ENCODE results near the gene EED. TPM values are rescaled to one million over a fixed set of nuclear protein-coding genes. Genes with fewer than 3 reads are reported as not detected.

Gene EED
- total RNA-seq = 14.5 TPM
- long read RNA-seq, transcript EED-201 (12 exons, 2,223 nt) = major isoform, 18 of 32 reads
- long read RNA-seq, partial matches to known transcripts = 1 of 32 reads
- long read RNA-seq, other reads (novel, unspliced or antisense) = 12 of 32 reads

GRCh38 chr11:86244522-86245368, at the start of gene EED:
EED (plus strand) TSS chr11:86244753; CDS start chr11:86245230, 477 bp downstream.
- intact Hi-C loops (cut with micrococcal nuclease) = no loop called here
- DNase-seq = peak; percentile 97
- ATAC-seq = peak; percentile 97

GRCh38 chr11:86194998-86195397, 49.6 kb upstream of the EED start:
- ATAC-seq = no peak
- DNase-seq = no peak
- intact Hi-C loops (cut with micrococcal nuclease) = loop anchor here (2.0 kb wide), 1 partner anchor 128 kb away; no protein-coding TSS in a partner anchor

- ATAC-seq = no peak
- DNase-seq = no peak
- intact Hi-C loops (cut with micrococcal nuclease) = no loop called here
Measured at GRCh38 chr11:86196085-86196696, 48.4 kb upstream of the EED start.

- no peak for ATAC-seq
- DNase-seq = no peak
- intact Hi-C loops (cut with micrococcal nuclease) = no loop called here
Measured at GRCh38 chr11:86196913-86197312, 47.6 kb upstream of the EED start.

GRCh38 chr11:86197448-86197847, 47.1 kb upstream of the EED start:
- intact Hi-C loops (cut with micrococcal nuclease) = no loop called here
- ATAC-seq = no peak
- DNase-seq = no peak

GRCh38 chr11:86198139-86198538, 46.4 kb upstream of the EED start:
- DNase-seq = no peak
- no peak for ATAC-seq
- intact Hi-C loops (cut with micrococcal nuclease) = no loop called here

- ATAC-seq (no peak), DNase-seq (no peak)
- intact Hi-C loops (cut with micrococcal nuclease) = no loop called here
Measured at GRCh38 chr11:86199354-86199753, 45.2 kb upstream of the EED start.

- ATAC-seq = no peak
- intact Hi-C loops (cut with micrococcal nuclease) = no loop called here
- DNase-seq = no peak
Measured at GRCh38 chr11:86201371-86201884, 43.1 kb upstream of the EED start.

- intact Hi-C loops (cut with micrococcal nuclease) = no loop called here
- no peak for DNase-seq
- peak; percentile 51 for ATAC-seq
Measured at GRCh38 chr11:86202013-86202336, 42.6 kb upstream of the EED start.

GRCh38 chr11:86204356-86204755, 40.2 kb upstream of the EED start:
- DNase-seq (no peak), ATAC-seq (no peak)
- intact Hi-C loops (cut with micrococcal nuclease) = no loop called here

- ATAC-seq (no peak), DNase-seq (no peak)
- intact Hi-C loops (cut with micrococcal nuclease) = no loop called here
Measured at GRCh38 chr11:86205421-86206336, 38.9 kb upstream of the EED start.

GRCh38 chr11:86206337-86206695, 38.2 kb upstream of the EED start:
- ATAC-seq (no peak), DNase-seq (no peak)
- intact Hi-C loops (cut with micrococcal nuclease) = no loop called here

GRCh38 chr11:86207413-86207812, 37.1 kb upstream of the EED start:
- DNase-seq (no peak), ATAC-seq (no peak)
- intact Hi-C loops (cut with micrococcal nuclease) = no loop called here

- no peak for DNase-seq
- ATAC-seq = no peak
- intact Hi-C loops (cut with micrococcal nuclease) = no loop called here
Measured at GRCh38 chr11:86208572-86208971, 36.0 kb upstream of the EED start.

- DNase-seq = no peak
- no peak for ATAC-seq
- intact Hi-C loops (cut with micrococcal nuclease) = loop anchor here (10.0 kb wide), 1 partner anchor 355 kb away; the partner anchor contains the start of gene CCDC83
Measured at GRCh38 chr11:86209806-86210657, 34.5 kb upstream of the EED start.

GRCh38 chr11:86210898-86211297, 33.7 kb upstream of the EED start:
- ATAC-seq (no peak), DNase-seq (no peak)
- intact Hi-C loops (cut with micrococcal nuclease) = loop anchor here (10.0 kb wide), 1 partner anchor 356 kb away; the partner anchor contains the start of gene CCDC83

GRCh38 chr11:86211619-86212018, 32.9 kb upstream of the EED start:
- DNase-seq (no peak), ATAC-seq (no peak)
- intact Hi-C loops (cut with micrococcal nuclease) = loop anchor here (10.0 kb wide), 1 partner anchor 357 kb away; the partner anchor contains the start of gene CCDC83

- DNase-seq (no peak), ATAC-seq (no peak)
- intact Hi-C loops (cut with micrococcal nuclease) = loop anchor here (10.0 kb wide), 1 partner anchor 357 kb away; the partner anchor contains the start of gene CCDC83
Measured at GRCh38 chr11:86212019-86212611, 32.4 kb upstream of the EED start.

All from left ventricle myocardium superior (tissue), 1 donor.